Prostate gland (tissue), 2 donors: Measurements from ENCODE around the gene GFER.

Experiments used
- POLR2AphosphoS5 ChIP-seq: sonication (generic); formaldehyde crosslinking; IDR thresholded peaks from one replicate; pipeline ENCODE4 v1.6.1; 2017; ENCODE audit warnings: antibody characterized with exemption
- TF ChIP-seq, protein P1 (sequence below), 4 experiments: fragments of 200-600 bp in 2 of 4; fragments of 450-650 bp in 2 of 4; sonication (generic) in 2 of 4; IDR thresholded peaks; 1 replicate in 3 of 4; 2 replicates in 1 of 4; pipeline ENCODE4 v1.5.1; 2016 to 2019; ENCODE audit warnings: antibody characterized with exemption in 4 of 4, mild to moderate bottlenecking in 2 of 4, moderate library complexity in 2 of 4

- TF ChIP-seq, protein P1, sequence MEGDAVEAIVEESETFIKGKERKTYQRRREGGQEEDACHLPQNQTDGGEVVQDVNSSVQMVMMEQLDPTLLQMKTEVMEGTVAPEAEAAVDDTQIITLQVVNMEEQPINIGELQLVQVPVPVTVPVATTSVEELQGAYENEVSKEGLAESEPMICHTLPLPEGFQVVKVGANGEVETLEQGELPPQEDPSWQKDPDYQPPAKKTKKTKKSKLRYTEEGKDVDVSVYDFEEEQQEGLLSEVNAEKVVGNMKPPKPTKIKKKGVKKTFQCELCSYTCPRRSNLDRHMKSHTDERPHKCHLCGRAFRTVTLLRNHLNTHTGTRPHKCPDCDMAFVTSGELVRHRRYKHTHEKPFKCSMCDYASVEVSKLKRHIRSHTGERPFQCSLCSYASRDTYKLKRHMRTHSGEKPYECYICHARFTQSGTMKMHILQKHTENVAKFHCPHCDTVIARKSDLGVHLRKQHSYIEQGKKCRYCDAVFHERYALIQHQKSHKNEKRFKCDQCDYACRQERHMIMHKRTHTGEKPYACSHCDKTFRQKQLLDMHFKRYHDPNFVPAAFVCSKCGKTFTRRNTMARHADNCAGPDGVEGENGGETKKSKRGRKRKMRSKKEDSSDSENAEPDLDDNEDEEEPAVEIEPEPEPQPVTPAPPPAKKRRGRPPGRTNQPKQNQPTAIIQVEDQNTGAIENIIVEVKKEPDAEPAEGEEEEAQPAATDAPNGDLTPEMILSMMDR (IDR thresholded peaks at IDR 0.05), result no peak
- no peak for TF ChIP-seq POLR2AphosphoS5
Measured at GRCh38 chr16:2025251-2025650, 41.3 kb downstream of the GFER start.
